GM19328 (cell line): ENCODE measurements around the gene QPCT.
"Not testable (repeated sequence)": the region's sequence is repeated elsewhere in the genome, so short reads cannot be mapped to it uniquely, and the experiment has no call there.

ENCODE experiments used
- ATAC-seq: cut with Tn5 transposase; IDR thresholded peaks from one replicate; pipeline ENCODE4 v1.9.1; 2021; ENCODE audit warnings: mild to moderate bottlenecking, moderate library complexity; ENCODE audit not compliant: unreplicated experiment

Gene QPCT

DNA sequence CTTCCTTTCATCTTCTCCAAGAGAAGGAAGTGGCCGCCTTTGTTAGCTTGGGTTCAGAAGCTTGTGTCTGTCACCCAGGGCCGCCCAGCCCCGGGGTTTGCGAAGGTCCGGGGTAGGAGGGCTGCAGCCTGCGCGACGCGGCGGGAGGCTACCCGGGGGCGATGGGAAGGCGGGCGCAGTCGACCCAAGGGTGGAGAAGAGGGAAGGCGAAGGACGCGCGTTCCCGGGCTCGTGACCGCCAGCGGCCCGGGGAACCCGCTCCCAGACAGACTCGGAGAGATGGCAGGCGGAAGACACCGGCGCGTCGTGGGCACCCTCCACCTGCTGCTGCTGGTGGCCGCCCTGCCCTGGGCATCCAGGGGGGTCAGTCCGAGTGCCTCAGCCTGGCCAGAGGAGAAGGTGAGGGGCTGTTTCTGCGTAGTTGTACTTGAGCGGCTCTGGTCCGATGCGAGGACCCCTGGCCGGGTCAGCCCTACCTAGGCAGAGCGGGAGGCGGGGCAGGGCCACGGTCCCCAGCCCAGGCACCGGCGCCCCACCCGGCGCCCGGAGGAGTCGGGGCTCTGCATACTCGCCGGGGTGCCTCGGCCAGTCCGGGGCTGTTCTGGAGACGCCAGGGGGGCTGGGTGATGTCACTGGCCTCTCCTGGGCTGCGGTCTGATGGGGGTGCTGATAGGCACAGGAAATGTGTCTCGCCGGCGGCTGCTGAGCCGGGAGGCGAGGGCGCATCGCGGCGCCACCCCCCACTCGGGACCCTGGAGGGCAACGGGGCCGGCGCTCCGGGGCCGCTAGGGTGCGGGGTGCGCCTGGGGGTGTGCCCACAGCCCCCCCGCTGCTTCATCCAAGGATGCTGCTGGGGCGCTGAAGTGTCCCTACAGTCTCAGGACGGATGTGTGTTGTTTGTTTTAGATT, at the start of gene QPCT:
TSS of gene QPCT (plus strand) at position 178 of the 909 bp plus-strand sequence. CDS start at position 280, 102 bp downstream.
- ATAC-seq, result no peak

DNA sequence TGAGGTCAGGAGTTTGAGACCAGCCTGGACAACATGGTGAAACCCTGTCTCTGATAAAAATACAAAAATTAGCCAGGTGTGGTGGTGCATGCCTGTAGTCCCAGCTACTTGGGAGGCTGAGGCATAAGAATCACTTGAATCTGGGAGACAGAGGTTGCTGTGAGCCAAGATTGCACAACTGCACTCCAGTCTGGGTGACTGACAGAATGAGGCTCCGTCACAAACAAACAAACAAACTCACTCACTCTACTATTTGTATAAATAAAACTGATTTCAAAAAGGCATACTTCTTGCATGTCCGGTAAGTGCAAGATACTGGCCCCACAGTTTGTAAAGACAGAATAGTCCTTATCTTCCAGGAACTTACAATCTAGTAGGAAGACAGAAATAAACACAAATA, 49.6 kb upstream of the QPCT start:
- ATAC-seq, result not testable (repeated sequence)

DNA sequence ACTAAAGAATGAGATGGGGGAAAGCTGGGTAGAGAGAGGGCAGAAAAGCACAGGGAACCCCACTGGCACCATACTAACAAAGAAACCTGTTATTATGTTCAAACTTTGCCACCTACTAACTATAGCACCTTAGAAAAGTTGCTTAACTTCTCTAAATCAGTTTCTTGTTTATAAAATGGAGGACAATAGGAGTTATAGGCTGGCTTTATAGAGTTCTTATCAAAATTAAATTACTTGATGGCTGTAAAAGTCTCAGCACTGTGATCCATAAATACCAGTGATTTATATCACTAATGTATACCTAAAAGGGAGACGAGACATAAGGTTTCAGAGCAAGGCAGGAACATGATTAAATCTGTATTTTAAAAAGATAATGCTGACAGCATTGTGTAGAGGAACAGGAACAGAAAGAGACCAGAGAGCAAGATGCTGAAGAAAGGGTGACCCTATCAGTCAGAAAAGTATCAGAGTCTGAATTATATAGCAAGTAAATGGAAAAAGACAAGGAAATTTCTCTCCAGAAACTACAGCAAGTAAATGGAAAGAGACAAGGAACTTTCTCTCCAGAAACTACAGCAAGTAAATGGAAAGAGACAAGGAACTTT, 48.9 kb upstream of the QPCT start:
- no peak for ATAC-seq

- ATAC-seq, result no peak
Observed at GRCh38 chr2:37297632-37298031, 46.8 kb upstream of the QPCT start.

DNA sequence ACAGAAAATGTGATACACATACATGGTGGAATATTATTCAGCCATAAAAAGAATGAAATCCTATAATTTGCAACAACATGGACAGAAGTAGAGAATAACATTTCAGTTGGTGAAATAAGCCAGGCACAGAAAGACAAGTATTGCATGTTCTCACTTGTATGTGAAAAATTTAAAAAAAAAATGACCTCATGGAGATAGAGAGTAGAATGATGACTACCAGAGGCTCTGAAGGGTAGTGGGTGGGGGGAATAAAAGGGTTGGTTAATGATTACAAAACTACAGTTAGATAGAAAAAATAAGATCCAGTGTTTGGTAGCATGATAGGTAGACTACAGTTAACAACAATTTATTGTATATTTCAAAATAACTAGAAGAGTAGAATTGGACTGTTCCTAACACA, 44.3 kb upstream of the QPCT start:
- no peak for ATAC-seq

DNA sequence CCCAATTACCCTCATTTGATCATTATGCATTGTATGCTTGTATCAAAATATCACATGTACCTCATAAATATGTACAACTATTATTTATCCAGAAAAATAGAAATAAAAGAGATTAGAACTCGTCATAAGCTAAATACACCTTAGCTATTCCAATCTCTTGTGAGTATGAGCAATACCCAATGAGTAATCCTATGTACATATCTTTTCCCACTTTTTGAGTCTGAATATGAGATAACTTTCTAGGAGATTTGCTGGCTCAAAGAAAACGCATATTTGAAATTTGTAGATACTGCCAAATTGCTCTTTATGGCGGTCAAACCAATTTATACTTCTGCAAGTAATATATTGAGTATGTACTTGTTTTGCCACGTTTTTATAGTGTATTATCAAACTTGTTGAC, 43.9 kb upstream of the QPCT start:
- no peak for ATAC-seq

DNA sequence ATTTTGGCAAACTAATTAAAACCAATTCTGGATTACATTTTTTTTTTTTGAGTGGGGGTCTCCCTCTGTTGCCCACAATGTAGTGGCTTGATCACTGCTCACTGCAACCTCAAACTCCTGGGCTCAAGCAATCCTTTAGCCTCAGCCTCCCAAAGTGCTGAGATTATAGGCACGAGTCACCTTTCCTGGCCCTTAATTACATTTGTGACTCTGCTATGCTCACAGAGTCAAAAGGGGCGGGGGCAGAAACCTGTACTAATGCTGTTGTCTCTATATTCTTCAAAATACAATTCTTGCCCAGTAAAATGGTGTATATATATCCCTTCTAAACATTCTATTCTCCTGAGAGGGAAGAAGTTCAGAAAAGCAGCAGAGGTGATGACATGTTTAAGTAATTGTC, 43.0 kb upstream of the QPCT start:
- ATAC-seq, result no peak

DNA sequence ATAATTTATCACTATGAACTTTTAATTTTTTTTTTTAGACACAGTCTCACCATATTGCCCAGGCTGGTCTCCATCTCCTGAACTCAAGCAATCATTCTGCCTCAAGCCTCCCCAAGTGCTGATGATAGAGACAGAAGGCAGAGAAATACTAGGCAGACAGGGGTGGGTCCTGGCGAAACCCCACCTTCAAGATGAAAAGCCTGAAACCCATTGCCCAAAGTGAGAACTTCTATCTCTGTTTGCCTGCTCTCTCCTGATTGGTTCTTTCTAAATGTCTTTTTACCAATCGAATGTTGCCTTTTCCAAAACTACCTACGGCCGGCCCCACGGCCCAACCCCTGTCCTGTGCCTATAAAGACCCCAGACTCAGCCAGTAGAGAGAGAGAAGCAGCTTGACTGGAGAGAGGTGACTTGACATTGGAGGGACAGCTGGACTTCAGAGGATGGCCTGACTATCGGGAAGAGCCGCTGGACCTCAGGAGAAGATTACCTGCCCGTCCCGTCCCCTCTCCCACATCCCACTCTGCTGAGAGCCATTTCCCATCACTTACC, 41.7 kb upstream of the QPCT start:
- ATAC-seq, result no peak

DNA sequence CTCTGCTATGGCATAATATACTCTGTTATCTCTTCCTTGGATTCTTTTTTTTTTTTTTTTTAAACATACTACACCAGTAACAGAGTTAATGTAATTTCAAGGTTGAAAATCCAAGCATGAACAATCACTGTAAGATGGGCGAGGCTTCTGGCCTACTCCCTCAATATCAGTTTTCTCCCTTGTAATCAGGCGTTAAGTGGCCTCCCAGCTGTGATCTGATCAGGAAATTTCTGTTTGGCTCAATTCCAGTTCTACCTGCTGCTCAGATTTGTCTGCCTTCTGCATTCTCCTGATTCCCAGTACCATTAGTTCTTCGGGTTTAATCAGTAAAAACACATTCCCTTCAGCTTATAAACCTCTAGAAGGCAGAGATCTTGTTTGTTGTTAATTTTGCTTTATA, 38.4 kb upstream of the QPCT start:
- ATAC-seq, result no peak

GRCh38 chr2:37307500-37307899, 36.9 kb upstream of the QPCT start:
- no peak for ATAC-seq

DNA sequence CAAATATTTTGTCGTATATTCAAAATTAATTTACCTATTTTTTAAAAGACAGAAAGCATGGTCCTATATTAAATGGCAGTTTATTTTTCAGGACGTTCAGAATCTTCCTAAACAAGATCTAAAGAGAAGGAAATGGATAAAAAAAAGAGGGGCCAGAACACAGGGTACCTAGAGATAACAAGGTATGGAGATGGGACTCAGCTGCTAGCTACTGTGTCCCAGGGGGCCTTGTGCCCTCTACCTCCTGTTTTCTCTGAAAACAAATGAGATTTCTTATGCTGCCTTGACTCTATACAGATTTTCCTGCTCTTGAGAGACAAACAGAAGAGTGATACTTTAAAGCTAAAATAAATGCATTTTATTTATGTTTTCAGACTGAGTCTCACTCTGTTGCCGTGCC, 29.1 kb upstream of the QPCT start:
- no peak for ATAC-seq

- no peak for ATAC-seq
Observed at GRCh38 chr2:37316181-37316580, 28.2 kb upstream of the QPCT start.

- ATAC-seq, result no peak
Observed at GRCh38 chr2:37317746-37318145, 26.7 kb upstream of the QPCT start.

GRCh38 chr2:37318401-37318800, 26.0 kb upstream of the QPCT start:
- ATAC-seq, result peak; percentile 67

GRCh38 chr2:37319754-37320609, 24.4 kb upstream of the QPCT start:
- no peak for ATAC-seq

- no peak for ATAC-seq
Observed at GRCh38 chr2:37321029-37321682, 23.3 kb upstream of the QPCT start.

DNA sequence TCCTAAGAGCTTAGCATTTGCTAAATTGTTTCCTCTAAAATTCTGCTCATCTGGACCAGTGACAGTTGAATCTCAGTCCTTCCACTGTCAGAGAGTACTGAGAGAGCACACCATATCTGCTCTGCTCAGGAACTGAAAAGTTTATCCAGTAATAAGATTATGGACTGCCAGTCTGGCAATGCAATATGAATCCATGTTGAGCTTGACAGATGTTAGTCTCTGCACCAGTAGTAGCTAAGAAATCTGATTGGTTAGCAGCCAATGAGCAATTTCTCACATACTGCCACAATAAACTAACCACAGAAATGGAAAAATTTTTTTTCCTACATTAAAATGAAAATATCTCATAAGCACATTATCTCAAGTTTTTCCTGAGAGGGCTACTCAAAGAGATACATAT, 22.1 kb upstream of the QPCT start:
- ATAC-seq, result no peak

- no peak for ATAC-seq
Observed at GRCh38 chr2:37323176-37323780, 21.2 kb upstream of the QPCT start.

DNA sequence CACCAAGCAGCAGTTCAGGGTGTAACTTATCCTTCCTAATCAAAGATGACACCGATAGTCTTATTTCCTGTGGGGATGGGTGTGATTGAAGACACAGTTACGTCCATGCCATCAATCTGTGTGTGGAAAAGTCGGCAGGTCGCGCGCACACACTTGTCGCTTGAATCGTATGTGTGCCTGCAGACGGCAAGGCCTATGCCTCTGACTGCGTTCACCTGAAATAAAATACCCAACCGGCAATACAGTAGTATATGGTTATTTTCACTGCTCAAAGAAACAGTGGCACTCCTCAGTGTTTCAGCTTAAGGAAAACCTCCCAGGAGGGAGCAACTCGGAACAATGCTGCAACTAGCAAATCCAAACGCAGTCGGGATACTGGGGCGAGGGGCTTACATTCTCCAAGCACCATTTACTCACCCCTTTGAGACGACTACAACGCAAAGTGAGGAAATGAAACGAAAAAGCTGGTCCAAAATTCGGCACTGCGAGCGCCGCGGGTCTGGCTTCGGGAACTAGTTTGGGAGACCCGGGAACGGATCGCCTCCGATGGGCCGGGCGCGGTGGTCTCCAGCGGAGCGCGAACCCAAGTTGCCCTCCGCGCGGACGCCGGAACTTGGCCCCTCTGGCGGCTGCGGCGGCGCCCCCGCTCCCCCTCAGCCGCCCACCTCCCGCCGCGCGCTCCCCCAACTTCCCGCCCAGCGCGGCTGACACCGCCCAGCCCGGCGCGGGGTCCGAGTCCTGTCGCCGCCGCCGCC, 20.5 kb upstream of the QPCT start:
- ATAC-seq, result peak; percentile 27

DNA sequence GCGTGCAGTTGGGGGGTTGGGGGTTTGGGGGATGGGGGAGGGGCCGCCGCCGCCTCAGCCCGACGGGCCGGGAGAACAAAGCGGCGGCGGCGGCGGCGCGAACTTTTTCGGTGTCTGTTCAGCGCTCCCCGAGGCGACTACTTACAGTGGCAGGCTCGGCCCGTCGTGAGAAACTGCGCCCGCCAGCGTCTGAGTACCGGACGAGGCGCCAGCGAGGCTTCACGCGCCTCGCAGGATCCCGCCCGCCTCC, 20.0 kb upstream of the QPCT start:
- ATAC-seq, result no peak
